GM12878 (cell line): ENCODE data around the gene MCM3AP. TPM values are rescaled to one million over a fixed set of nuclear protein-coding genes. Genes with fewer than 3 reads are reported as not detected.

Source experiments
- ATAC-seq: fragments of 200-7000 bp; cut with Tn5 transposase; 3 replicates; pipeline ENCODE4 v1.9.1; 2020; ENCODE audit warnings: mild to moderate bottlenecking, moderate library complexity
- BruUV-seq: library from RNA; stranded (reverse); fragments of 400-500 nt; replicated peaks from 2 replicates; lab custom pipeline; 2021; lab: Mats Ljungman, UMichigan
- CTCF ChIA-PET: fragments of 300-600 bp; sonication (Branson Sonifier 250); formaldehyde crosslinking; extraction: SDS; loops from one replicate; lab custom pipeline; 2021; ENCODE audit warnings: inconsistent platforms; lab: Yijun Ruan, JAX
- POLR2A ChIA-PET: fragments of 350-600 bp; formaldehyde crosslinking; extraction: SDS; loops from one replicate; lab custom pipeline; 2021; ENCODE audit warnings: inconsistent platforms; lab: Charles Lee
- RAD21 ChIA-PET: fragments of 300-600 bp; sonication (Branson Sonifier 250); formaldehyde crosslinking; loops from one replicate; lab custom pipeline; 2023; ENCODE audit warnings: antibody characterized with exemption; ENCODE audit not compliant: unreplicated experiment; lab: Charles Lee
- SMC1A ChIA-PET: fragments of 300-600 bp; sonication (Branson Sonifier 250); formaldehyde crosslinking; loops from one replicate; lab custom pipeline; 2023; ENCODE audit not compliant: unreplicated experiment, uncharacterized antibody; lab: Charles Lee
- DNase-seq: peaks from one replicate; pipeline ENCODE4 v3.0.0-alpha.2; 2011; ENCODE audit warnings: low read depth, low spot score
- FAIRE-seq: peaks from 3 replicates; lab custom pipeline; 2011; peaks lifted over from hg19 to GRCh38; lab: Jason Lieb, UNC
- H2AFZ ChIP-seq: 2 replicates; pipeline ENCODE4 v1.6.0; 2011; ENCODE audit warnings: low read depth, low read length, control low read depth; ENCODE audit not compliant: control insufficient read depth
- H3K27ac ChIP-seq: 2 replicates; pipeline ENCODE4 v1.5.1; 2011; ENCODE audit warnings: control low read depth; ENCODE audit not compliant: control insufficient read depth, insufficient read depth
- H3K27me3 ChIP-seq, 2 experiments: replicated peaks in 1 of 2; 2 replicates each; pipeline versions ENCODE4 v1.6.0 to v1.6.1; 2011; ENCODE audit warnings: low read length in 1 of 2; ENCODE audit not compliant: control insufficient read depth in 2 of 2, insufficient read depth in 2 of 2
- H3K36me3 ChIP-seq, 2 experiments: 2 replicates each; pipeline ENCODE4 v1.5.1; 2011; ENCODE audit warnings: low read length in 1 of 2; ENCODE audit not compliant: control insufficient read depth in 2 of 2, insufficient read depth in 2 of 2
- H3K4me1 ChIP-seq: 2 replicates; pipeline ENCODE4 v1.6.1; 2011; ENCODE audit warnings: mild to moderate bottlenecking, low read length, moderate library complexity, mixed read lengths; ENCODE audit not compliant: control insufficient read depth, insufficient read depth
- H3K4me2 ChIP-seq: 2 replicates; pipeline ENCODE4 v1.6.0; 2011; ENCODE audit warnings: control low read depth; ENCODE audit not compliant: control insufficient read depth, insufficient read depth
- H3K4me3 ChIP-seq: fragments of 200-600 bp; sonication (generic); 2 replicates; pipeline ENCODE4 v1.5.1; 2016
- H3K79me2 ChIP-seq: 2 replicates; pipeline ENCODE4 v1.6.0; 2011; ENCODE audit warnings: low read length; ENCODE audit not compliant: control insufficient read depth, insufficient read depth
- H3K9ac ChIP-seq: 2 replicates; pipeline ENCODE4 v1.8.0; 2011; ENCODE audit warnings: low read length, control low read depth, mixed read lengths; ENCODE audit not compliant: control insufficient read depth, insufficient read depth
- H3K9me3 ChIP-seq: replicated peaks from 3 replicates; pipeline ENCODE4 v1.5.1; 2011; ENCODE audit warnings: mild to moderate bottlenecking, low read length; ENCODE audit not compliant: control insufficient read depth, insufficient read depth
- H4K20me1 ChIP-seq: 2 replicates; pipeline ENCODE4 v1.6.0; 2011; ENCODE audit not compliant: control insufficient read depth, insufficient read depth
- BCL3 ChIP-seq: IDR thresholded peaks from 2 replicates; pipeline ENCODE4 v1.6.1; 2011; ENCODE audit warnings: borderline replicate concordance, low read depth, mild to moderate bottlenecking, moderate library complexity, low read length; ENCODE audit not compliant: insufficient read depth, poor library complexity, severe bottlenecking
- CBX3 ChIP-seq: fragments of 200-600 bp; sonication (generic); IDR thresholded peaks from 2 replicates; pipeline ENCODE4 v1.6.1; 2016; ENCODE audit warnings: low read depth, borderline replicate concordance
- NBN ChIP-seq: fragments of 450-650 bp; IDR thresholded peaks from 2 replicates; pipeline ENCODE4 v1.6.1; 2016
- NR2C1 ChIP-seq: fragments of 450-650 bp; IDR thresholded peaks from 2 replicates; pipeline ENCODE4 v1.6.1; 2017; ENCODE audit warnings: antibody characterized with exemption, mild to moderate bottlenecking, moderate library complexity
- PBX3 ChIP-seq: IDR thresholded peaks from 2 replicates; pipeline ENCODE4 v1.6.1; 2011; ENCODE audit warnings: mild to moderate bottlenecking, low read depth, low read length, moderate library complexity; ENCODE audit not compliant: insufficient replicate concordance
- POLR2AphosphoS2 ChIP-seq: IDR thresholded peaks from 2 replicates; pipeline ENCODE4 v1.6.1; 2011; ENCODE audit warnings: low read depth, mild to moderate bottlenecking, low read length, improper control_type of control experiment, moderate library complexity
- RAD51 ChIP-seq: fragments of 450-650 bp; IDR thresholded peaks from 2 replicates; pipeline ENCODE4 v1.6.1; 2016; ENCODE audit warnings: moderate library complexity, mild to moderate bottlenecking, inconsistent platforms
- SMAD5 ChIP-seq: IDR thresholded peaks from 2 replicates; pipeline ENCODE4 v1.6.1; 2016; ENCODE audit warnings: antibody characterized with exemption, low read depth
- USF2 ChIP-seq: IDR thresholded peaks from 2 replicates; pipeline ENCODE4 v1.6.1; 2011; ENCODE audit warnings: low read depth, low read length, improper control_type of control experiment, borderline replicate concordance
- WGBS: methylation state at CpG from one replicate; pipeline ENCODE4 v1.1.6; 2016; ENCODE audit warnings: low lambda C conversion rate; ENCODE audit not compliant: insufficient replicate concordance, insufficient coverage; ENCODE audit errors: missing lambda C conversion rate; 5-methylcytosine and 5-hydroxymethylcytosine counted together
- in situ Hi-C: fragments of 300-500 bp; cut with MboI; formaldehyde crosslinking; loops from 9 replicates; pipeline ENCODE4 v1.14.3; 2018; ENCODE audit warnings: mixed read lengths
- intact Hi-C: fragments of 100-400 bp; cut with micrococcal nuclease; formaldehyde crosslinking; loops from one replicate; pipeline ENCODE4 v1.14.2; 2022; ENCODE audit not compliant: unreplicated experiment
- polyA plus RNA-seq, 11 experiments: library from polyadenylated mRNA; depleted of rRNA in 4 of 11; unstranded in 6 of 11; stranded (reverse) in 5 of 11; fragments of >200 nt; fragmentation: Nextera tagmentation in 4 of 11; fragmentation: Illumina TruSeq in 1 of 11; extraction: Ambion mirVana in 4 of 11; extraction: Trizol in 1 of 11; gene quantifications; 1 replicate in 1 of 11; 2 replicates in 10 of 11; pipeline versions ENCODE4 v1.2.1 to v1.2.3, GENCODE V29; 2011 to 2016; ENCODE audit warnings: inconsistent platforms in 2 of 11, missing spikeins in 2 of 11, low read depth in 1 of 11
- total RNA-seq, 4 experiments: library from RNA; depleted of rRNA in 3 of 4; stranded (reverse); fragments of >200 nt in 3 of 4; fragmentation: Illumina TruSeq in 1 of 4; extraction: Trizol in 1 of 4; gene quantifications; 2 replicates each; pipeline versions ENCODE4 v1.2.1 to v1.2.3, GENCODE V29; 2013 to 2021

MCM3AP gene
- total and polyA plus RNA-seq, 10 of the 15 experiments (the other 5 are each of a cell fraction or from before 2014, with no cell fraction given): 6.1 to 95.7 (median 47.0) TPM

GRCh38 chr21:46328151-46328550 lies 42.7 kb upstream of the MCM3AP start:
- Histone ChIP-seq H3K9me3 (no peaks in the 10 kb centered on the region), H3K4me3 (no peak overlapping the region), H3K36me3 (peaks cover 2 to 11% of the 10 kb centered on the region in 2 experiments), H2AFZ (no peak overlapping the region), H3K9ac (no peak overlapping the region), H3K79me2 (peaks cover 28% of the 10 kb centered on the region), H3K4me1 (no peaks in the 10 kb centered on the region), H3K27me3 (no peaks in the 10 kb centered on the region), H3K4me2 (no peak overlapping the region), H3K27ac (no peak overlapping the region), H4K20me1 (no peaks in the 10 kb centered on the region)
- ChIA-PET CTCF (no interaction called here), POLR2A (no interaction called here), SMC1A (no interaction called here), RAD21 (no interaction called here)
- TF ChIP-seq CBX3: no peak
- TF ChIP-seq NR2C1: no peak
- TF ChIP-seq NBN: no peak
- no peak for TF ChIP-seq PBX3
- TF ChIP-seq BCL3: no peak
- no peak for TF ChIP-seq SMAD5
- TF ChIP-seq USF2: no peak
- no peak for TF ChIP-seq POLR2AphosphoS2
- no peak for TF ChIP-seq RAD51
- 80% methylated on average over 5 of the region's 5 CpGs for WGBS
- DNase-seq: no peak
- no TSS peak for BruUV-seq
- intact Hi-C loops (no loop called here), in situ Hi-C loops (no loop called here)
- no peak for FAIRE-seq
- no peak for ATAC-seq
